Activated CD8-positive, alpha-beta memory T cell treated with anti-CD3 and anti-CD28 coated beads for 24 hours (primary cell): ENCODE data around the gene RAB38.

Source experiments
- DNase-seq: peaks from one replicate; pipeline ENCODE4 v3.0.0-alpha.2; 2020

Gene RAB38

DNA sequence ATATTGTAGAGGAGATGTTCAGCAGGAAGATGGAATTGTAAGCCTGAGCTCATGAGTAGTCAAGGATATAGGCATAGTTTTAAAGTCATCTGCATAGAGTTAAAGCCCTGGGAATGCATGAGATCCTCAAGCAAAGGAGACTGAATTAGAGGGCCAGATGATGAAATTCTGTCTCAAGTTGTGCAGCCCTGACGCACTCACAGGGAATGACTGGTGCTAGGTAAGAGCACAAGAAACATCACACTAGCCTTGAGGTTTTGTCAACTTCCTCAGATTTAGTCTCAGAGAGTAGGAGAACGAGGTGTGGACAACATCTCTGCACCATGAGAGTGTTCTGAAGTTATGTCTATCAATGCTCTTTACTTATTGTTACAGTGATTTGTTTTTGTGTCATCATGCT is 5.8 kb downstream of the RAB38 start:
- no peak for DNase-seq

DNA sequence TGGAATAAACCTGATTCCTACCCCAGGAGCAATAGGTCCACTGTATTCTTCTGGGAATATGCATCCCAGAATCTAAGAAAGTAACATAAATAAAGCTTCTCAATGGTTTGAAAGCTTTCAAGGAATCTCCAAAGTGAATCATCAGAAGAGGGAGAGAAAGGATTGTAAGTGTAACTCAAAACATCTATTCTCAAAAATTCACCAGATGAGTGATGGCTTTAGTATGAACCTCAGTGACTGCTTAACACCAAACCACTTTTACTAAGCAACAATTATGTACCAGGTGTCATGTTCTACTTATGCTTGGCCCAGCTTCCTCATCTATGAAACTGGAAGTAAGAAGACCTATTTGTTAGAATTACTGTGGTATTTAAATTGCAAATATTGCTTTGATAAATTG is 7.4 kb downstream of the RAB38 start:
- DNase-seq: no peak

DNA sequence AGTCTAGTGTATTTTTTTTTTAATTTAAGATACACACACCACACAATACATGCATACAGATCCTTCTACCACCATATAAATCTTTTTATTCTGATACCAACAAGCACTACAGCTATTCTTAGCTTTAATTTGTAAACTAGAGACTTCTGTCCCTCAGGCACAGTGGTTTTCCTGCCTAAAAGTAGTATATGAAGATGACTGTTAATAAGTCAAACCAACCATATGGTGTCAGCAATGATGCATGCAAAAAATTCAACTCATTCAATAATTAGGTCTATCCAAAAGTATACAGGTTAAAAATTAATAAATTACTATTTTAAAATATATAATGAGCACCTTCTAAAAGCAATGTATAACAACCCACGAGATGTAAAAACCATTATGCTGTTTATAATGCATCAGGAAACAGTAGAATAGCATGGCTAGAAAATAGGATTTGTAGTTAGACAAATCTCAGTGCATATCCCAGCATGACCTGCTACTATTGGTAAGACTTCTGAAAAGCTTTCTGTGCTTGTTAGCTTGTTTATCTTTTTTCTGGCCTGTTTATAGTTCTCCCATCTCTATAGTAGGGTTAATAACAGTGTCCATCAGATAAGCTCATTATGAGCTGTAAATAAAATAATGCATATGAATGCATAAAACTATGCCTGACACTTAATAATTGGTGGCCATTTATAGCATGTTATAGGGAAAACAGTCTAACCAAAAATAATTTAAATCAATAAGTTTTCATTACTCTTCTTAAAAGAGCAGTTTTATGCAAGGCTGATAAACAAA is 10.2 kb downstream of the RAB38 start:
- DNase-seq: no peak

DNA sequence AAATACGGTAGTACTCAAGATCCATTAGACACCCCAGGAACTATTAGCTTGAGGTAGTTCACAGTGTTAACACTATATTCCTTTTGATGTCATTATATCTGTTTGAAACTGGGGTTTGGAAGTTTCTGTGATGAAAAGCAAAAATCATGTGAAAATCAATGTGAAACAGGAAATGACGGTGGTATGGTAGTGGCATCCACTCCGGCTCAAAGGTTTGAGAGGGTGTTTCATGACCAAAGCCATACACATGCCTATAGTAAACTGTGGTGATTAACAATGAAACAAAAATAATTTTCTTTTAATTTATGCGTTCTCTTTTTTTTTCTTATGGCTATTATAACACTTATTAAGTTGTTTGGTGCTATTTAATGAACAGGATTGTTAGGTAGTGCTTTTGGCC is 10.9 kb downstream of the RAB38 start:
- DNase-seq: no peak

DNA sequence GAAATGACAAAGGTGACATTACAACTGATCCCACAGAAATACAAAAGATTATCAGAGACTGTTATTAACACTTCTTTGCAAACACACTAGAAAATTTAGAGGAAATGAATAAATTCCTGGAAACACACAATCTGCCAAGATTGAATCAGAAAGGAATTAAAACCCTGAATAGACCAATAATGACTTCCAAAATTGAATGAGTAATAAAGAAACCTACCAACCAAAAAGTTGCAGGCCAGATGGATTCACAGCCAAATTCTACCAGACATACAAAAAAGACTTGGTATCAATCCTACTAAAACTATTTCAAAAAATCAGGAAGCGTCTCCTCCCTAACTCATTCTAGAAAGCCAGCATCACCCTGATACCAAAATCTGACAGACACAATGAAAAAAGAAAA is 17.2 kb downstream of the RAB38 start:
- no peak for DNase-seq

DNA sequence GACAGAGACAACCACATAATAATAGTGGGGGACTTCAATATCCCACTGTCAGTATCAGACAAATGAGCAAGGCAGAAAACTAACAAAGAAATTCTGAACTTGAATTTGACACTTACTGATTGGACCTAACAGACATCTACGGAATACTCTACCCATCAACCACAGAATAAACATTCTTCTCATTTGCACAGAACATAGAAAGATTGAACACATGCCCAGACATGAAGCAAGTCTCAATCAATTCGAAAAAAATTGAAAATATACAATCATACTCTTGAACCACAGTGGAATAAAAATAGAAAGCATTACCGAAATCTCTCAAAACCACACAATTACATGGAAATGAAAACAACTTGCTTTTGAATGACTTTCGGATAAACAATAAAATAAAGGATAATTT is 17.9 kb downstream of the RAB38 start:
- DNase-seq: no peak

DNA sequence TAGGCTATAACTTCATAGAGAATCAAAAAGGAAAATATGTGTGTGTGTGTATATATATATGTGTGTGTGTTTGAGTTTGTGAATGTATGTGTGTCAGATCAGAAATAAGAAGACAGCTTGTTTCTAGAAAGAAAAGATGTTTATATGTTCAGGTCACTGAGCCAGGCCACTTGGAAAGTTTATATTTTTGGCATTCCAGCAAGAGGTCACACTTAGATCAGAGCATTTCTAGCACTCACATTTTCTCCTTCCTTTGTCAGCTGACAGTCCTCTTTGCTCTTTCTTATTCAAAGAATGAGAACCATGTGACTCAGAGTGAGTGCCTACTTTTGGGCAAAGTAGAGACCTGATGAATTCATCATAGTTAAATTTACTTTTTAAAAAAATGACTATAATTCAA is 22.9 kb downstream of the RAB38 start:
- DNase-seq: no peak

DNA sequence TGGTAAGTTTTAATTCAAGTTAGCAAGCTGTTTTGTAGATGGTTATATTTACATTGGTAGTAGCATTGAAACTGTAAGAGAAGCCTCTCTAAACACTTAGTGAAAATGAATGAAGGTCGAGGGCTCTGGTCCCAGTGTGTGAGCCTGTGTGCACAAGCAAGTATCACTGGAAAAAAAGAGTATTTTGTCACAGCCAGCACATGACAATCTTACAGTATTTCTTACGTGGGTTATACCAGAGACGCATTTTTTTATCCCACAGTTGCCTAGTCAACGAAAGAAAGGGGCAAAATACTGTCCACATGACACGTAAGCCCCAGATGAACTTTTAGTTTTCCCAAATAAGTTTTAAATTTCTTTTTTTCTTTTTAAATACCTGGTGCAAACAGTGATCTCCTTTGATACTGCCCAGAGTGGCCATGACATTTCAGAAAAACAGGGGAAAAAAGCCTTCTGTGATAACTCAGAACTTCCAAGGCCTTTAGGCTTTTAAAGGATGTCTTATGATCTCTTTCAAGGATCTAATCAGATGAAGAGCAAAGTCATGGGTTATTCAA is 23.5 kb downstream of the RAB38 start:
- DNase-seq: no peak

DNA sequence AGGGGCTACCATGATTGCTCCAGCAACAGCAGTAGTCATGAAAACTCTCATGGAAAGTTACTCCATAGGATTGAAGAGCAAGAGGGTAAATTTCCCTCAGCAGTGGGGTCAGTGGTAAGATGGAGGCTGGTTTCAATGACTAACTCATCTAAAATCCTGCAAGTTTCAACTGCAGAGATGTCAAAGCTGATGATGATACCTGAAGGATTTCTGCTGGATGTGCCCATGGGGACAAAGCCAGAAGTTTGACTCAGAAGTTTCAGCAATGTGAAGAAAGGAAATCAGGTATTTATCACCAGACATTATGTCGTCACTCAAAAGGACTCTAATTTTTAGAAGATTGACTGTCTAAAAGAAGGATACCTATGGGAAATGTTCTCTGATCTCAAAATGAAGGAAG is 29.1 kb downstream of the RAB38 start:
- DNase-seq: no peak

DNA sequence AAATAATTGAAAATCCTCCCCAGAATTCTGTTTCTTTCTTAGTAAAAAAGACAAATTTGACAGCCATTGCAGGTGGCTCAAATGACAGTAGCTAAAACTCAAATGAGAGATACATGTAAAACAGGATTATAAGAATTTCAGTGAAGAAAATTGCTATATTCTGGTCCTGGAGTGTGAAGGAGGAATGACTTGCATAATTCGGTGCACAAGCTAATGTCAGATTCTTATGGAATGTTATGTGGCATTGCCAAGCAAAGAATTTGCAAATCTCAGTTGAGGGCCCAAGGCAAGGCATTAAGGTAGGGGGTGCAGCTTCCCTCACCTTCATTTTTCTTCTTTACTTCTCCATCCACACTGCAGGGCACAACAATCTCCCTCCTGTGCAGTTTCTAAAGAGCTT is 35.4 kb downstream of the RAB38 start:
- no peak for DNase-seq

DNA sequence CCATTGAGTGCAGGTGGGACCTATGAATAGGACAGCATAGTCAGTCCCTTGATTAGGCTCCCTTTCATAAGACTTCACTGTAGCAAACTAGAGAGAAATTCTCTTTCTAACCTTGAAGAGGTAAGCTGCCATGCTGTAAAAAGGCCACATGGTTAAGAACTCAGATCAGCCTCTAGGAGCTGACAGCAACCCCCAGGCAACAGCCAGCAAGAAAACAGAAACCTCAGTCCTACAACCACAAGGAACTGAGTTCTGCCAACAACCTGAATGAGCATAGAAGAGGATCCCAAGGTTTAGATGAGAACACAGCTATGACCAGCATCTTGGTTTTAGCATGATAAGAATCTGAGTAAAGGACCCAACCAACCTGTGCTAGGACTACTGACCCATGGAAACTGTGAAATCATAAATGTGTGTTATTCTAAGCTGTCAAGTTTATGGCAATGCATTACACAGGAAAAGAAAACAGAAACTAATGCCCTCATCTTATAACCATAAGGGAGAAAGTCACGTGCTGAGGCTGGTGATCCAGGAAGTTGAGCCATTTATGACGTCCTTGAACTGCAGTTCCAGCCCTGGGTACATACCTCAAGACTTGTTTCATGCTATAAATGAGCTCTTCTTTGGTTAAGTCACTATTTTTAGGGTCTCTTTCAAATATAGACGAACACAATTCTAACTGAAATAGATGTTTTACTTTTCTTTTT is 43.3 kb downstream of the RAB38 start:
- no peak for DNase-seq

DNA sequence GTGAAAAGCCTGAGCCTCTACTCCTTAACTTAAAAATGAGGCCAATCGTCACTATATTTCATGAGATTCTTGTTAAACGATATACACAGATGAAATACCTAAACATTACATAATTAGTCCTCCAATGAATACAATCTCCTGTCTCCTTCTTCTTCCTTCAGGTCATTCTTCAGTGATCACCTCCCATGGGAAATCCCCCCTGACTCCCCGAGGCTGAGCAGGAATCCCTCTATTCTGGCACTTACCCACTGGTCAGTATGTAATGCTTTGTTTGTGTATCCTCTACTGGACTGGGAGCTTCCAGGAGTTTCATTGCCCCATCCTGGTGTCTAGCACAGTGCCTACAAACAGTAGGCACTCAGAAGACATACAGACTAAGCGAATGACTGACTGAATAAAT is 52.3 kb downstream of the RAB38 start:
- no peak for DNase-seq

DNA sequence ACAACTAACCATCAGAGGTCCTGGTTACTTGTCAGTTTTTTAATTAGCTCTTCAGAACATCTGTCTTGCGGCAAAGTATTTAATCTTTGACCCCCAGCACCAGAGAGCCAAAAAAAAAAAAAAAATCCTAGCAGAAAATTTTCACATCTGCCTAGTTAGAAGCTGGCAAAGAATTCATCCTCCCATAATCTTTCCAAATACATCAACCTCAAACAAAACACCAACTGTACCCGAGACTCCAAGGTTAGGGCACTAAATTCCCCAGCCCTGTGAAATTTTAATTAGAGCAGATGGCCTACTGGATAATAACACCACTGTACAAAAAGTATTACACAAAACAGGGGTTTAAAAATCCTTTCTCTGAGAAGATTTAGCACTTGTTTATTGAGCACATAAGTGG is 55.7 kb downstream of the RAB38 start:
- no peak for DNase-seq

DNA sequence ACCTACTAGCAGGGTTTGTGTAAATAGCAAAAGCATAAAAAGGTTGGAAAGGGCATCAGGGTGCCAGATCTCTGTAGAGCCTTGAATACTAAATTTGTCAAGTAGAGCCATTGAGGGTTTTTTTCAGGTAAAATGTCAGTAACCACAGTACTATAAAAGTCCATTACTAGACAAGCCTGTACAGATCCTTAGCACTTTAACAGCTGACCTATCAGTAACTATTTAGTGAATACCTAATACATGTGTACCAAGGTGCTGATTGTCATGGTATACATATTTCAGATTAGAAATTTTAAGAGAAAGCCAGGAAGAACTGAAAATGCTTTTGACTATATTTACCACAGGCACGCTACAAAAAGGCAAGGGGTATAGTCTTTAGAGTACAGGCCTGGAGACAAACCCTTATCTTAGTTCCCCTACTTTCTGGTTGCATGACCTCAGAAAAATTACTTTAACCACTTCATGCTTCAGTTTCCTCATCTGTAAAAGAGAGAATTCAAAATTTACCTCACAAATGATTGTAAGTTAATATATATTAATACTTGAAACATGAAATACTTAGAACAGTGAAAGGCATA is 57.9 kb downstream of the RAB38 start:
- DNase-seq: no peak

DNA sequence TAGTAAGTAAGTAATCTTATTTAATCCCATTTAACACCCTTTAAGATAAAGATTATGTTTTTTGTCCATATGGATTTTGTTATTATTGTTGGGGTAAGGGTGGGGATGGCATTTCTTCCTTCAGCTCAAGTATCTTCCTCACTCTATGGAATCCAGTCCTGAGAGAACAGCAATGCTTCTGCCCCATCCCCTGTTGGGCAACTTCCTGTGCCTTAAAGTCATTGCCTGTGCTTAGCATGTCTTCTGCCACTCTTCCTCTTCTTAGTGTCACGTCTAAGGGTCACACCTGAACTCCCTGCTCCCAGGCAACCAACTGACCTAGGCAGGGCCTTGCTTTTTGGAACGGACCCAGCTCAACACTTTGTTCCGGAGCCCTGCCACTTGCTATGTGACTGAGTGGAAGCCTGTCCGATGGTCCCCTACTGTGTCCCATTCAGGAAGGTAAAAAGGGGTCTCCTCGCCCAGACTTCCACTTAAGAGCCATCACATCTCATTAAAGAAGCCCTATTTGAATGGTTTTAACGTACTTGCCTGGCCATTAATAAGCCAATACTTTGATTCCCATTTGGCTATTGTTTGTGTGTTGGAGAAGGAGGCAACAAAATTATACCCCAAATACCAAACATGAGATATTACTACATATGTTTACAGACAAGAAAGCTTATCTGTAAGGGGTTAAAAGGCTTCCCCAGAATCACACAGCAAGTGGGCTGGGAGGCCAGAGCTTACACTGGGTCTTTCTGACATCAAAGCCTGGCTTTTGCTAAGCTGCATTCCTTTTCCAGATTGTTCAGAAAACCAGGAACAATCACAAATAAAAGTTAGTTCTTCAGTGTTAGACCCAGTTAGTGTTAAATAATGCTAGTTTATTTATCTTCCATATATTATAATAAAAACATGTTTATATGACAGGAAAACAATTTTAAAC is 59.2 kb downstream of the RAB38 start:
- no peak for DNase-seq

DNA sequence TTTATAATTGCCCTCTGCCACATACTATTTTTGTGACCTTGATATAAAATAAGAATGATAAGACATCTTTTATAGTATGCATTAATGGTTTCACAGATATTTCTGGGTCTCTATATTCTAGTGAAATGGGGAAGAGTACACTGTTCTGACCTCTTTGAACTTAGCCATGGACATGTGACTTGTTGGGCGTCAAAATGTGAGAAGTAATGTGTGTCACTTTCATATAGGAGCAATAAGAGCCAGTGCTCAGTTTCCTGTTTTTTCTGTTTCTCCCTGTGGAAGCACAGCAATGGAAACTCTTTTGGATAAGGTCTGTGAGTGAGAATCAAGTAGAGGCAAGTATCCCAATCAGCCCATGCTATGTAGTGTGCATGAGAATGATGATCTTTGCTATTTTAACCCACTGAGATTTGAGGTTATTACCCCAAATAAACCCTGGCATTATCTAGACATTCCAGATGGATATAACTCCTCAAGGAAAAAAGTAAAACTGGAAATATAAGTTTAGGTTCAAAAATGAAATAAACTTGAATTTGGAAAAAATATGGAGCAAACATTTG is 60.7 kb downstream of the RAB38 start:
- DNase-seq: no peak

DNA sequence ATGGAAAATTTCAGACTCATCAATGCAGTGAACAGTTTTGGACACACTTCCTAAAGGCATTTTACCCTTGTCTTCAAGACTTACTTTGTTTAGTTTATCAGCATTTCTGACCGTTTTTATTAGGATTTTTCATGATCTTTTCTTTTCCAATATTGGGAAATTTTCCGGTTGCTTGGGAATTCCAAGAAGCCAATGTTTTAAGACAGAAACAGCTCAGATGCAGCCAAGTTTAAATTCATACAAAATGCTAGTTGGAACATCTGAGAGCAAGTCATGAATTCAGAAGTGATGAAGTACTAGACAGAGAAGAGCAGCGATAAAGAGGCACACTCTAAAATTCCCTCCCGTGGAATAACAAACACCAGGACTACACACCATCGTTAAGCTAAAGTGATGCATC is 68.6 kb downstream of the RAB38 start:
- DNase-seq: no peak

DNA sequence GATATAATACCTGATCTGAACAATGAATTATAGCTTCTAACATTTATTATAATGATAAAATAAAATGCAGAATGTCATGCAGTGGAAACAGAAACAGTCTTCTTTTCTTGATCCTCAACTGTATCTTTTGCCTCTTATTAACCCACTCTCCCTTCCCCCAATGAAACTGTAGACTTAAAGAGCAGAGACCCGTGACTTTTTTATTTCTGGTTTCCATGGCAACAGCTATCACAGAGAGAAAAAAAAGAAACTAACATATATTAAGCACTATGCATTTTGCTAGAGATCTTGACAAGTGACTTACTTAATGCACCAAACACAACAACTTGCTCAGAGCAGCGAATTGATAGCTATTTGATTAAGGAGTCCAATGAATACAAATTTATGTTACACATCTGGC is 69.3 kb downstream of the RAB38 start:
- DNase-seq: no peak

DNA sequence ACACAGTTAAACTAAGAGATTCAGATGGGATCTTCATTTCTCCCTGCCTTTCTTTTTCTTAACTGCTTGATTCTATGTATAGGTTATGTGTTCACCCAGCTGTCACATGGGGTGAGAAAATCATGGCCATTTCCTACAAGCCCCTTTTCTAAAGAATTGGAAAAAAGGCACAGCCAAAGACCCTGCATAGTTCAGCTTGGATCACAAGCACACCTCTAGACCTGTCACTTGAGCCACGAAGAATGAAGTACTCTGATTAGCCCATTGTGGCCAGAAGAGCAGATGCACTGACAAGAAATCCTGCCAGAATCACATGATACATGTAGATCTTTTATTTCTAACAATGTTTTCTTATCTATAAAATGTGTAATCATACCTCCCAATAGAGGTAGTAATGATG is 69.7 kb downstream of the RAB38 start:
- no peak for DNase-seq

DNA sequence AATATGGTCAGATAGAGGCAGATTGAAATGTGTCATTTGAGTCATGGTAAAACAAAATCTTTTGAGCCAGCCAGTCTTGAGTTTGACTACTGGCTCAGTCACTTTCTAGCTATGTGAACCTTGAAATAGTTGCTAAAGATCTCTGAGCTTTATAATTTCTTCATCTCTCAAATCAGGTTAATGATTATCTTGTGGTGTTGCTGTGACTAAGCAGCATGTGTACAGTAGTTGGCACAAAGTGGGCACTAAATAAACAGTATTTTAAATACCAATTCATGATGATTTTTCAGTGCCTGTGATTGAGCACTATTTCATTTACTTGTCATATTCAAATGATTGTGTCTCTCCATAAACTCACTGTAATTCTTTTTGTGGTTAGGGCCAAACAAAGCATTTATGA is 70.8 kb downstream of the RAB38 start:
- no peak for DNase-seq

DNA sequence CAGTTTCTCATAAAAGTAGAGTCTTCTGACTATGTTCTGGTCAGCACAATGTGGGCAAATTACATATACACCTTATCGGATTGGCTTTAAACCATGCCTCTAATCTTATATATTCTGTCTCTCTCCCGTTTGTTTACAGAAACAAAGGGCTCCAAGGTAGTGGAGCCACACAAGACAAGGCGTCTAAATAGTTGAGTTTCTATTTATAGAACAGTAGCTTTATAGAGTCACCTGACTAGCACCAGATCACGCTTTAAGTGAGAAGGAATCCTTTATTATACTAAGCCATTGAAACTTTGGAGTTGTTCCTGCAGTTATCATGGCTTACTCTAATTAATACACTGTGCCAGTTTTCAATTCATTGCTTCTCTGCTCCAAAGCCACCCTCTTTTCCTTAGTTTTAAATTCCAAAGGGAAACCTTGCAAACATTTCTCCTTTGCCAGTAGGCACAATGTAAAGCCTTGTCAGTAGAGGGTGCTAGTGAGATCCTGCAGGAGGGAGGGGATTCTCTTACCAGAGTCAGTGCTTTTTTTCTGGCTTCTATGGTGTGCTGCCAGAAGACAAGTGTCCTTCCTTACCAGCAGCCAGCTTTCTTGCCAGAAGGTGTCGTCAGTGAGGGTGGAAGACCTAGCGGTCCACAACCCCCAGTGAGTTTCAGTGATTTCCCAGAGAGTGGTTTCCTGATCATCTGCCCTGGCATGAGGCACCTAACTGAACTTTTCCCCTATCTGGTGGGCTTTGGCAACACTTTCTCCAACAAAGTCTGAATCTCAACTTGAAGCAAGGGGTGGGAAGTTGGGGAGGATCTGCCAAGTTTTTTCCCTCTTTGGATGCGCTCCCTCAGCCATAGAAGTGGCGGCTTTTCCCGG is 71.7 kb downstream of the RAB38 start:
- peak; percentile 58 for DNase-seq

DNA sequence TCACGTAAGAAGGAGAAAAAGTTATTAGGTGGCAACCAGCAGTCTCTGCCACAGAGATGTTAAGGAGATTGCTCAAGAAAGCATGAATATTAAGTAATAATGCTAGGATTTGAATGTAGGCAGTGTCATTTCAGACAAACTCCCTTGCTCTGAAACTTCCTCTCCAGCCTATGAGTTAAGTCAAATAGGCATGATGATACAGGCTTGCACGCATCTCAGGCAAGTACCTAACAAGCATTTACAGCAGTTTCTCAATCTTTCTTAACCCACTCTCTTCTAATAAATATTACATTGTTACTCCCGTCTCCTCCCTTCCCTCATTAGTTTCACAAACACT is 72.7 kb downstream of the RAB38 start:
- DNase-seq: no peak
